K562 (cell line): ENCODE data around the gene POLR3H. TPM values are rescaled to one million over a fixed set of nuclear protein-coding genes. Genes with fewer than 3 reads are reported as not detected.

Experiments
- ATF1 ChIP-seq, 2 experiments: fragments of 450-650 bp in 1 of 2; IDR thresholded peaks; 2 replicates each; pipeline ENCODE4 v1.6.1; 2016; ENCODE audit warnings: missing compliant biosample characterization in 1 of 2, missing genetic modification characterization in 1 of 2
- CREM ChIP-seq: IDR thresholded peaks from 2 replicates; pipeline ENCODE4 v1.6.1; 2014; ENCODE audit warnings: antibody characterized with exemption, low read depth
- POLR3A ChIP-seq: IDR thresholded peaks from 2 replicates; pipeline ENCODE4 v1.6.1; 2011; ENCODE audit warnings: borderline replicate concordance, mild to moderate bottlenecking, moderate library complexity; ENCODE audit not compliant: insufficient read length, insufficient read depth; ENCODE audit errors: extremely low read depth
- PRMT5 ChIP-seq: sonication (generic); formaldehyde crosslinking; IDR thresholded peaks from 2 replicates; pipeline ENCODE4 v1.5.0; 2020; ENCODE audit warnings: missing genetic modification reagents
- RAD21 ChIP-seq, 2 experiments: fragments of 250-450 bp in 1 of 2; fragments of 450-650 bp in 1 of 2; sonication (Bioruptor Pico) in 1 of 2; formaldehyde crosslinking in 1 of 2; IDR thresholded peaks in 1 of 2; conservative IDR thresholded peaks in 1 of 2; 2 replicates each; pipeline versions ENCODE4 v1.4.0 to v1.8.0; 2020 to 2022; ENCODE audit warnings: mild to moderate bottlenecking in 2 of 2, moderate library complexity in 1 of 2
- SMC3 ChIP-seq: conservative IDR thresholded peaks from 2 replicates; pipeline ENCODE4 v1.6.1; 2011; ENCODE audit warnings: low read depth, low read length, improper control_type of control experiment; ENCODE audit not compliant: insufficient read depth
- SP1 ChIP-seq: sonication (generic); formaldehyde crosslinking; IDR thresholded peaks from 2 replicates; pipeline ENCODE4 v1.8.1; 2022; ENCODE audit warnings: mild to moderate bottlenecking, missing genetic modification reagents
- STAG1 ChIP-seq: sonication (generic); formaldehyde crosslinking; IDR thresholded peaks from 2 replicates; pipeline ENCODE4 v1.5.0; 2020; ENCODE audit warnings: missing genetic modification reagents, borderline replicate concordance
- TBP ChIP-seq: optimal IDR thresholded peaks from 2 replicates; pipeline ENCODE3; 2011; ENCODE audit warnings: low read depth, low read length, improper control_type of control experiment
- TEAD1 ChIP-seq, 2 experiments: fragments of 450-650 bp in 1 of 2; sonication (generic) in 1 of 2; formaldehyde crosslinking; IDR thresholded peaks; 2 replicates each; pipeline versions ENCODE4 v1.4.0 to v1.8.0; 2020 to 2022; ENCODE audit warnings: mild to moderate bottlenecking in 2 of 2, missing genetic modification reagents in 1 of 2
- ZFX ChIP-seq: sonication (generic); formaldehyde crosslinking; IDR thresholded peaks from 2 replicates; pipeline ENCODE4 v1.8.0; 2022; ENCODE audit warnings: mild to moderate bottlenecking, missing genetic modification reagents, moderate library complexity
- ZNF263 ChIP-seq: sonication (generic); formaldehyde crosslinking; IDR thresholded peaks from 2 replicates; pipeline ENCODE4 v1.8.0; 2022; ENCODE audit warnings: mild to moderate bottlenecking, missing genetic modification reagents, borderline replicate concordance
- ZNF408 ChIP-seq: fragments of 250-450 bp; sonication (Bioruptor Pico); IDR thresholded peaks from 2 replicates; pipeline ENCODE4 v1.4.0; 2020; ENCODE audit warnings: low read depth, mild to moderate bottlenecking, moderate library complexity
- ZNF766 ChIP-seq: fragments of 200-800 bp; sonication (Bioruptor generic); conservative IDR thresholded peaks from 2 replicates; pipeline ENCODE4 v1.6.1; 2016; ENCODE audit warnings: missing genetic modification characterization, missing compliant biosample characterization
- polyA plus RNA-seq, 8 experiments: library from polyadenylated mRNA; depleted of rRNA in 4 of 8; stranded (reverse) in 5 of 8; unstranded in 3 of 8; fragments of >200 nt; fragmentation: Nextera tagmentation in 2 of 8; fragmentation: Illumina TruSeq in 1 of 8; extraction: Ambion mirVana in 2 of 8; extraction: Trizol in 1 of 8; gene quantifications; 2 replicates each; pipeline versions ENCODE4 v1.2.1 to v1.2.3, GENCODE V29; 2011 to 2014; ENCODE audit warnings: inconsistent platforms in 1 of 8, missing spikeins in 1 of 8
- total RNA-seq, 7 experiments: library from RNA; depleted of rRNA in 6 of 7; stranded (reverse); fragments of >200 nt in 6 of 7; fragmentation: Illumina TruSeq in 2 of 7; extraction: Trizol in 2 of 7; gene quantifications; 2 replicates each; pipeline versions ENCODE4 v1.2.1 to v1.2.3, GENCODE V29; 2011 to 2021; ENCODE audit warnings: low replicate concordance in 1 of 7
- TF ChIP-seq, protein P1 (sequence below): sonication (generic); formaldehyde crosslinking; IDR thresholded peaks from 2 replicates; pipeline ENCODE4 v1.8.1; 2023; ENCODE audit warnings: mild to moderate bottlenecking, missing genetic modification reagents
- TF ChIP-seq, protein P2 (sequence below), 2 experiments: fragments of 450-650 bp; IDR thresholded peaks; 2 replicates each; pipeline ENCODE4 v1.6.1; 2016
- TF ChIP-seq, protein P3 (sequence below): sonication (generic); formaldehyde crosslinking; IDR thresholded peaks from 2 replicates; pipeline ENCODE4 v1.8.1; 2023; ENCODE audit warnings: mild to moderate bottlenecking, missing genetic modification reagents

POLR3H gene
- total and polyA plus RNA-seq, 9 of the 15 experiments (the other 6 are each of a cell fraction or from before 2014, with no cell fraction given): 5.3 to 48.4 (median 22.2) TPM

DNA sequence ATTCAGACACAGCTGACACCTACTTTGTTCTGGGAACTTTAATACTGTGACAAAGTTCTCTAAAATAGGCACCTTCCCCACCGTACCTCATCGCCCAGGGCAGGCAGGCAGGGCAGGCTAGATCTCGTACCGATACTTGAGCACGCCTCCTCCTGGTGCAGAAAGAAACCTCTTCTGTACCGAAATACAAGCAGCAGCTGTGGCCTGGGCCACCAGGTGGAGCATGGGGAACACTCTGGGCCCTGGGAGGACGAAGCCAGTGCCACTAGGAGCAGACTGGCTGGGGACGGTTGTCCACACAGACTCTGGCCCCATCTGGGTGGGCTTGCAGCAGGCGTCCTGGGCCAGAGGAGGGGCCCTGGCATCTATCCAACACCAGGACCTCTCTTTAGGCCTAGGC, 32.6 kb upstream of the POLR3H start (continued):
- TF ChIP-seq STAG1 (CRISPR knock-in tag): peak; percentile 61; the same call in 1 of the 2 replicates
- TF ChIP-seq SP1: peak; percentile 50; the same call in 1 of the 2 replicates
- peak; percentile 46 to 80 for TF ChIP-seq RAD21 (CRISPR knock-in tag; conservative IDR thresholded peaks at IDR 0.05 in 1 of 2, IDR thresholded peaks at IDR 0.05 in 1 of 2)
- no peak for TF ChIP-seq POLR3A
- TF ChIP-seq, protein P1, sequence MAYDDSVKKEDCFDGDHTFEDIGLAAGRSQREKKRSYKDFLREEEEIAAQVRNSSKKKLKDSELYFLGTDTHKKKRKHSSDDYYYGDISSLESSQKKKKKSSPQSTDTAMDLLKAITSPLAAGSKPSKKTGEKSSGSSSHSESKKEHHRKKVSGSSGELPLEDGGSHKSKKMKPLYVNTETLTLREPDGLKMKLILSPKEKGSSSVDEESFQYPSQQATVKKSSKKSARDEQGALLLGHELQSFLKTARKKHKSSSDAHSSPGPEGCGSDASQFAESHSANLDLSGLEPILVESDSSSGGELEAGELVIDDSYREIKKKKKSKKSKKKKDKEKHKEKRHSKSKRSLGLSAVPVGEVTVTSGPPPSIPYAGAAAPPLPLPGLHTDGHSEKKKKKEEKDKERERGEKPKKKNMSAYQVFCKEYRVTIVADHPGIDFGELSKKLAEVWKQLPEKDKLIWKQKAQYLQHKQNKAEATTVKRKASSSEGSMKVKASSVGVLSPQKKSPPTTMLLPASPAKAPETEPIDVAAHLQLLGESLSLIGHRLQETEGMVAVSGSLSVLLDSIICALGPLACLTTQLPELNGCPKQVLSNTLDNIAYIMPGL: no peak
- TF ChIP-seq ZNF766 (CRISPR knock-in tag): peak; percentile 100
- peak; percentile 86 for TF ChIP-seq ZNF263 (CRISPR knock-in tag)
- TF ChIP-seq ZFX: peak; percentile 20; the same call in 1 of the 2 replicates
- 0 out of 4 replicates have a peak, but pooled peaks of 1 of the 2 experiments have one; percentile 27 for TF ChIP-seq TEAD1 (CRISPR knock-in tag; IDR thresholded peaks at IDR 0.05)
- TF ChIP-seq, protein P2, sequence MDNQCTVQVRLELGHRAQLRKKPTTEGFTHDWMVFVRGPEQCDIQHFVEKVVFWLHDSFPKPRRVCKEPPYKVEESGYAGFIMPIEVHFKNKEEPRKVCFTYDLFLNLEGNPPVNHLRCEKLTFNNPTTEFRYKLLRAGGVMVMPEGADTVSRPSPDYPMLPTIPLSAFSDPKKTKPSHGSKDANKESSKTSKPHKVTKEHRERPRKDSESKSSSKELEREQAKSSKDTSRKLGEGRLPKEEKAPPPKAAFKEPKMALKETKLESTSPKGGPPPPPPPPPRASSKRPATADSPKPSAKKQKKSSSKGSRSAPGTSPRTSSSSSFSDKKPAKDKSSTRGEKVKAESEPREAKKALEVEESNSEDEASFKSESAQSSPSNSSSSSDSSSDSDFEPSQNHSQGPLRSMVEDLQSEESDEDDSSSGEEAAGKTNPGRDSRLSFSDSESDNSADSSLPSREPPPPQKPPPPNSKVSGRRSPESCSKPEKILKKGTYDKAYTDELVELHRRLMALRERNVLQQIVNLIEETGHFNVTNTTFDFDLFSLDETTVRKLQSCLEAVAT (IDR thresholded peaks at IDR 0.05): no peak
- no peak for TF ChIP-seq TBP
- TF ChIP-seq ZNF408: no peak
- no peak for TF ChIP-seq PRMT5
- TF ChIP-seq, protein P3, sequence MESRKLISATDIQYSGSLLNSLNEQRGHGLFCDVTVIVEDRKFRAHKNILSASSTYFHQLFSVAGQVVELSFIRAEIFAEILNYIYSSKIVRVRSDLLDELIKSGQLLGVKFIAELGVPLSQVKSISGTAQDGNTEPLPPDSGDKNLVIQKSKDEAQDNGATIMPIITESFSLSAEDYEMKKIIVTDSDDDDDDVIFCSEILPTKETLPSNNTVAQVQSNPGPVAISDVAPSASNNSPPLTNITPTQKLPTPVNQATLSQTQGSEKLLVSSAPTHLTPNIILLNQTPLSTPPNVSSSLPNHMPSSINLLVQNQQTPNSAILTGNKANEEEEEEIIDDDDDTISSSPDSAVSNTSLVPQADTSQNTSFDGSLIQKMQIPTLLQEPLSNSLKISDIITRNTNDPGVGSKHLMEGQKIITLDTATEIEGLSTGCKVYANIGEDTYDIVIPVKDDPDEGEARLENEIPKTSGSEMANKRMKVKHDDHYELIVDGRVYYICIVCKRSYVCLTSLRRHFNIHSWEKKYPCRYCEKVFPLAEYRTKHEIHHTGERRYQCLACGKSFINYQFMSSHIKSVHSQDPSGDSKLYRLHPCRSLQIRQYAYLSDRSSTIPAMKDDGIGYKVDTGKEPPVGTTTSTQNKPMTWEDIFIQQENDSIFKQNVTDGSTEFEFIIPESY (CRISPR knock-in tag): 0 out of 2 replicates have a peak, but pooled peaks have one; percentile 22
- peak; percentile 40; the same call in 1 of the 2 replicates for TF ChIP-seq CREM
- TF ChIP-seq SMC3: peak; percentile 78
- TF ChIP-seq ATF1 (CRISPR knock-in tag; IDR thresholded peaks at IDR 0.05): no peak
- TF ChIP-seq ATF1 (tag; IDR thresholded peaks at IDR 0.05): no peak
